Placental pericyte (primary cell): ENCODE data around the gene OR6J1. TPM values are rescaled to one million over a fixed set of nuclear protein-coding genes. Genes with fewer than 3 reads are reported as not detected.

Source experiments
- total RNA-seq: library from RNA; depleted of rRNA; stranded (reverse); fragments of >200 nt; gene quantifications from 2 replicates; pipeline ENCODE4 v1.2.3, GENCODE V29; 2012

Gene OR6J1
- total RNA-seq: not detected in 2 replicates

DNA sequence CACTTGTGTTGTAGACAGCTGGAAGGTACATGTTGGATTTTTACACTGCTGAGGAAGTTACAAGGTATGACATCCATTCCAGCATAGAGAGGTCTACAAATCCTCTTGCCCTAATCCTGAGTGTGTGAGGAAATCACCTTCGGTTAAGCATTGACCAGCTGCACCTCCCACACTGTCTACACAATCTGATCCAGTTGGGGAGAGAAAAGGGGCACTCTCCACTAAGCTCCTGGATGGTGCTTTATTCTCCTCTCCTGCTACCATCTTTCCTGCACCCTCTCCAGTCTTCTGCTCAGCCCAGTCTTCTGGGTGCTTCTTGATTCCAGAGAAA lies at the start of gene OR6J1:
Gene OR6J1 (minus strand): TSS at position 48 of the 331 bp plus-strand sequence. CDS start 9,541 bp downstream, outside the sequence.

GRCh38 chr14:22598099-22598895 lies 45.9 kb downstream of the OR6J1 start, which contains the start of gene ABHD4:
TSS of gene ABHD4 (plus strand) at chr14:22598300. CDS start at chr14:22598307, 7 bp downstream.

DNA sequence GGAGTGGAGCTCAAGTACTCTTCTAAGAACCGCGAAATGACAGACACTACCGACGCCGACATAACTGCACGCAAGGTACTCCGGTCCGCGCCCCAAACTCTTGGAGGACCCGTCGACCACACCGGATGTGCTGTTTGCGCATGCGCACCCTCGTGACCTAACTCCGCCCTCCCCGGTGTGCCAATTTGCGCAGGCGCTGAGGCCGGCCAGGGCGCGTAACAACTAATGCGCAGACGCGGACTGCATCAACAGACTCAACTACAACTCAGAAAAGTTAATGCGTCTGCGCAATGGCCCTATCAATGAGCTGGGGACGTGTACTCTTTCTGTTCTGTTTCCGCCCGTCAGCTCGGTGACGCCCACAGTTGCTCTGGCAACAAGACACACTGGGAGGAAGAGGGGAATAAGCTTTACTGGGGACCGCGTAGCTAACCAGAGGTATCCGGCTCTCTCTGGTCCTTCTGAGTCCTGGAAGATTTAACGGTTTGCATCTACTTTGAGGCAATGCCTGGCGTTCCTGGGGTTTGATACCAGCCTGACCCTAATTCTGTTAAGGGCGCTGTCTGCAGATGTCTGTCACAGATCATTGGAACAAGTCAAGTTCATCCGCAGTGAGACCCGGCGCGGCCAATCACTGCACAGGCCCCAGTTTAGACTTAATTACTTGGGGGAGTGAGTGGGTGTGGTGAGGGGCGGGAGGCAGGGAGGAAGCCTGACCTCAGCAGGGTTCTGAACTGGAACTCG lies 54.9 kb downstream of the OR6J1 start, which contains the start of gene DAD1:
Gene DAD1 (minus strand): TSS at position 129 of the 744 bp plus-strand sequence. CDS start 67 bp downstream, at position 62.

Other genes starting within 250 kb of the OR6J1 start
- gene DAD1, start 55.1 kb downstream of the OR6J1 start, total RNA-seq: 227 and 324 TPM in 2 replicates
- gene ABHD4, start 46.1 kb downstream of the OR6J1 start, total RNA-seq: 11.6 and 45.7 TPM in 2 replicates
- gene OXA1L, start 122.3 kb upstream of the OR6J1 start, total RNA-seq: 56.3 and 101 TPM in 2 replicates
- gene SLC7A7, start 171.1 kb upstream of the OR6J1 start, total RNA-seq: 7.4 and 26.5 TPM in 2 replicates
- 35.5 and 42.1 TPM in 2 replicates for gene MRPL52, start 185.5 kb upstream of the OR6J1 start, total RNA-seq
- gene MMP14, start 192.2 kb upstream of the OR6J1 start, total RNA-seq: 664 and 991 TPM in 2 replicates
- 147 and 218 TPM in 2 replicates for gene LRP10, start 227.4 kb upstream of the OR6J1 start, total RNA-seq
- gene REM2, start 238.9 kb upstream of the OR6J1 start, total RNA-seq: 0.22 TPM in 1 of 2 replicates, not detected in the other